ENCODE results near the gene LINC01488. TPM values are rescaled to one million over a fixed set of nuclear protein-coding genes. Genes with fewer than 3 reads are reported as not detected.

The LINC01488 gene
- total and polyA plus RNA-seq, 2 experiments from 2014 or later: not detected

- Histone ChIP-seq H3K4me1 (ENCODE audit: insufficient read depth) (no peaks in the 10 kb centered on the region), H3K9me2 (ENCODE audit: insufficient read depth) (no peaks in the 10 kb centered on the region), H3K27me3 (ENCODE audit: insufficient read depth) (no peaks in the 10 kb centered on the region), H3K27ac (ENCODE audit: low read depth) (no peak overlapping the region), H3K79me2 (replicated peaks; ENCODE audit: insufficient read depth) (no peaks in the 10 kb centered on the region), H4K20me1 (replicated peaks; ENCODE audit: insufficient read depth) (no peaks in the 10 kb centered on the region), H2AFZ (no peak overlapping the region), H3K4me3 (no peak overlapping the region), H3K4me2 (no peak overlapping the region), H3F3A (replicated peaks; ENCODE audit: low read depth) (no peaks in the 10 kb centered on the region), H3K36me3 (ENCODE audit: insufficient read depth) (no peaks in the 10 kb centered on the region)
- no peak overlapping the region for H3K27ac Mint-ChIP-seq
- no peaks in the 10 kb centered on the region for H3K4me1 Mint-ChIP-seq
- no peak for DNase-seq (ENCODE audit: low spot score)
- no peak for ATAC-seq
- TF ChIP-seq REST (IDR thresholded peaks at IDR 0.05; ENCODE audit: unreplicated experiment) (no peak), CREB1 (CRISPR knock-in tag; IDR thresholded peaks at IDR 0.05; ENCODE audit: low read depth) (no peak), ZNF462 (CRISPR knock-in tag; IDR thresholded peaks at IDR 0.05) (no peak), ETS1 (IDR thresholded peaks at IDR 0.05) (no peak), JUNB (IDR thresholded peaks at IDR 0.05; ENCODE audit: unreplicated experiment) (no peak), NANOG (IDR thresholded peaks at IDR 0.05; ENCODE audit: borderline replicate concordance) (no peak), STAT1 (IDR thresholded peaks at IDR 0.05; ENCODE audit: unreplicated experiment) (no peak), ZNF331 (CRISPR knock-in tag; IDR thresholded peaks at IDR 0.05; ENCODE audit: low read depth) (no peak), EZH2phosphoT487 (IDR thresholded peaks at IDR 0.05; ENCODE audit: unreplicated experiment) (no peak), ZNF114 (CRISPR knock-in tag; IDR thresholded peaks at IDR 0.05) (no peak), POLR2AphosphoS5 (IDR thresholded peaks at IDR 0.05; ENCODE audit: low read depth) (no peak), CTCF (conservative IDR thresholded peaks at IDR 0.05; ENCODE audit: low read depth in 2 of 2) (no peak), EZH2 (IDR thresholded peaks at IDR 0.05; ENCODE audit: low read depth, unreplicated experiment) (no peak)
- peaks cover 7% of the 10 kb centered on the region for H3K27me3 Mint-ChIP-seq (ENCODE audit: insufficient read depth, low read depth, poor library complexity)
- no peaks in the 10 kb centered on the region for H3K36me3 Mint-ChIP-seq (ENCODE audit: low read depth)
- no peak overlapping the region for H3K4me3 Mint-ChIP-seq
- peaks cover 8% of the 10 kb centered on the region; the same call in 2 of the 3 replicates for H3K9me3 Mint-ChIP-seq
These were observed 22.7 kb downstream of the LINC01488 start for GRCh38 chr11:69504127-69504526.
